Activated naive CD8-positive, alpha-beta T cell treated with anti-CD3 and anti-CD28 coated beads for 36 hours (primary cell): ENCODE results near the gene TARP.
A peak's percentile ranks its signal among the peaks of the same experiment; 100 is the strongest.

ENCODE experiments used
- DNase-seq: peaks from one replicate; pipeline ENCODE4 v3.0.0; 2021
- H3K27ac Mint-ChIP-seq: one replicate; pipeline ENCODE4 v1.8.0; 2022; ENCODE audit warnings: mild to moderate bottlenecking, moderate library complexity, mixed read lengths
- H3K27me3 Mint-ChIP-seq: one replicate; pipeline ENCODE4 v1.8.0; 2022; ENCODE audit warnings: mild to moderate bottlenecking, mixed read lengths
- H3K36me3 Mint-ChIP-seq: one replicate; pipeline ENCODE4 v1.8.0; 2021; ENCODE audit warnings: mild to moderate bottlenecking, mixed read lengths
- H3K4me1 Mint-ChIP-seq: one replicate; pipeline ENCODE4 v1.8.0; 2021; ENCODE audit warnings: mixed read lengths
- H3K4me3 Mint-ChIP-seq: one replicate; pipeline ENCODE4 v1.8.0; 2022; ENCODE audit warnings: mild to moderate bottlenecking, moderate library complexity, mixed read lengths
- H3K9me3 Mint-ChIP-seq: one replicate; pipeline ENCODE4 v1.8.0; 2022; ENCODE audit warnings: mixed read lengths

The TARP gene

DNA sequence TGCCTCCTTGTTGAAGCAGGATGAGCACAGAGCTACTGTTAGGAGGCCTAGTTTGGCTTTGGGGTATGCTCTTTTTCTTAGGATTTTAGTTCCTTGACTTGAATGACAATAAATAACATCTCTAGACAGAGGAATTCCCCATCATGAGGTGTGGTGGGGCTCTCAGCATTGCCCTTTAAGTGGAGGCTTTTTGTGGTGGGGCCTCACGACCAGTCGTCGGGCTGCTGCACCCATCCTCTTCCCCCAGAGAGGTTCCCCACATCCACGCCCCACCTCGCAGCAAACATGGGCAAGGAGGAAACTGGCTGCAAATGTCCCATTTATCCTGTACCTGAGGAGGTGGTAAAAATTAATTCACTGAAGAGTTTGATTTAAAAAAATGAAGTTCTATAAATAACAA, 36.1 kb upstream of the TARP start:
- Mint-ChIP-seq H3K4me3 (peak overlapping the region; percentile 32), H3K4me1 (peaks cover 11% of the 10 kb centered on the region), H3K27me3 (no peaks in the 10 kb centered on the region), H3K9me3 (peaks cover 4% of the 10 kb centered on the region), H3K27ac (peak overlapping the region; percentile 72), H3K36me3 (peaks cover 4% of the 10 kb centered on the region)
- DNase-seq: peak; percentile 23

DNA sequence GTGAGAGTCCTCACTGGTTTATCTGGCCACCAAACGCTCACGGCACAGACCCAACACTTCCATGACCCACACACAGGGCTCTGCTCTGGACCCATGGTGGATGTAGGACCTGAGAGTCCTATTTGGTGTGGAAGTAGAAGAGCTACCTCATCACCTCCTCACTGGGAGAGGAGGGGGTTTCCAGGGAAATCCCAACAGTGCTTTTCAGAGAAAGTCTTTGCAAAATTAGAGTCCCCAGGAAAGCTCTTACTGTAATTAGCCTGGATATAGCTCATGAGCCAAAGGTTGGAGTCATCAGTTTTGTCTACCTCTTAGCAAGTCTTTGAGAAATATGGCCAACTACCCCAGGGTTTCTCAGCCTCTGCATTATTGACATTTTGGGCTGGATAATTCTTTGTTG, 34.7 kb upstream of the TARP start:
- Mint-ChIP-seq H3K27me3 (no peaks in the 10 kb centered on the region), H3K4me1 (peaks cover 11% of the 10 kb centered on the region), H3K4me3 (no peak overlapping the region), H3K36me3 (peaks cover 4% of the 10 kb centered on the region), H3K9me3 (peaks cover 4% of the 10 kb centered on the region), H3K27ac (peak overlapping the region; percentile 20)
- DNase-seq: no peak

DNA sequence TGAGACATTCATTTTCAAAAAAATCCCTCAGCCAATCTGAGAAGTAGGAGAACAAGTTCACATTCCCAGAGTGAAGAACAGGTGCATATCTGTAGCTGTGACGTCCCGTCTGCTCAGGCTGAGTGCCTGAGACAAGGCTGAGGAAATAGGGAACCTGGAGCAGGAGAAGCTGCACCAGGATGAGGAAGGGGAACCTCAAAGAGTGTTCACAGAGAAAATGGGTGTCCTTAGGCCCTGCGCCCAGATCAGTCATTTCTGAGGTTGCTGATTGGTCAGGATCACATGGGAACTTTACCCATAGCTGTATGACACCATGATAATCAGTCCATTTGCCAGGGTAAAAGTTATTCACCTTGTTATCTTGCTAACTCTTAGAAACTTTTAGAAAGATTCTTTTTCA, 34.2 kb upstream of the TARP start:
- H3K27ac Mint-ChIP-seq: no peak overlapping the region
- H3K27me3 Mint-ChIP-seq: no peaks in the 10 kb centered on the region
- peaks cover 4% of the 10 kb centered on the region for H3K9me3 Mint-ChIP-seq
- H3K4me1 Mint-ChIP-seq: peaks cover 8% of the 10 kb centered on the region
- DNase-seq: no peak
- no peak overlapping the region for H3K4me3 Mint-ChIP-seq
- H3K36me3 Mint-ChIP-seq: peaks cover 4% of the 10 kb centered on the region

DNA sequence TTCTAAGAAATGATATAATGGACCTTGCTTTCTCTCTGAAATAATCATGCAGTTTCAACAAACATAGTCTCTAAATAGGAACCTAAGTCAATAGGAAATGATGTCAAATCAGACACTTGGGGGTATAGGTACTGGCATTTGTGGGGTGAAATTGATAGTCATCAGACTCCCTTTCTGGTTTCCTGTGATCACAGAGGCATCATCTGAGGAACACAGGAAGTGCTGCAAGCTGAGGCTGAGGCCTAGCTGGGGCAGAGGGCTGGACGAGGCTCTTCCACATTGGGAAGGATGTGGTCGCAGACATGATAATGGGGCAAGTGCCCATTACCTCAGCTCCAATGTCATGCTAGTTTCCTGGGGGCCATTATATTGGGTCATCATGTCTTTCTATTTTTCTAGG, 33.5 kb upstream of the TARP start:
- Mint-ChIP-seq H3K36me3 (peaks cover 4% of the 10 kb centered on the region), H3K4me3 (no peak overlapping the region), H3K27ac (peak overlapping the region; percentile 66), H3K9me3 (peaks cover 4% of the 10 kb centered on the region), H3K27me3 (no peaks in the 10 kb centered on the region), H3K4me1 (peaks cover 8% of the 10 kb centered on the region)
- no peak for DNase-seq

DNA sequence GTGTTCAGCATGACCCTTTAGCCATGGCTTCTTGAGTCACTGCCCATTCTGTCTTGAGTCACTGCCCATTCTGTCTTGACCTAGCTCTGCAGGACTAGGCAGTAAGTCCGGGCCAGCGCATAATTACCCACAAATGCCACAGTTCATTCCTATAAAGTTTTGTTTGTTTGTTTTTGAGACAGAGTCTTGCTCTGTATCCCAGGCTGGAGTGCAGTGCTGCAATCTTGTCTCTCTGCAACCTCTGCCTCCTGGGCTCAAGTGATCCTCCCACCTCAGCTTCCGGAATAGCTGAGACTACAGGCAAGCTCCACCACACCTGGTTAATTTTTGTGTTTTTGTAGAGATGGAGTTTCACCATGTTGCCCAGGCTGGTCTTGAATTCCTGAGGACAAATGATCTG, 32.7 kb upstream of the TARP start:
- no peak overlapping the region for H3K27ac Mint-ChIP-seq

DNA sequence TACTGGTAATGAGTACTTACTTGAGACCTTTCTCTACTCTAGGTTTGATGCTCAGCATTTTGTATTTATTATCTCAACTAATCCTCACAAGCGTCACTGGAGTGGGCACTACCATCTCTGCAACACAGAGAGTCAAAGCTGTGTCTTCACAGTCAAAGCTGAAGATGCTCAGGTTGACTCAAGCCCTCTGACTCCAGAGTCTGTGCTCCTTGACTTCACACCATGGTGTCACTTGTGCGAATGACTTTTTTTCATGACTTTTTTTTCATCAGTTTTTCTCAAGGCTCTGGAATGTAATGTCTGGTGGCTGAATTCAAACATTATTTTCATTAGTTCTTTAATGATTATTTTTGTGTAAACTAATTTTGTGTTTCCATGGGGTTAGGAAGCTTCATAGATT, 30.4 kb upstream of the TARP start:
- Mint-ChIP-seq H3K4me1 (peaks cover 8% of the 10 kb centered on the region), H3K9me3 (peaks cover 4% of the 10 kb centered on the region), H3K27ac (no peak overlapping the region), H3K4me3 (peak overlapping the region; percentile 81), H3K36me3 (peaks cover 4% of the 10 kb centered on the region), H3K27me3 (no peaks in the 10 kb centered on the region)
- DNase-seq: no peak

More for the DNA sequence above, 32.7 kb upstream of the TARP start:
- DNase-seq: no peak
- peaks cover 4% of the 10 kb centered on the region for H3K36me3 Mint-ChIP-seq
- H3K4me1 Mint-ChIP-seq: peaks cover 8% of the 10 kb centered on the region
- no peak overlapping the region for H3K4me3 Mint-ChIP-seq
- no peaks in the 10 kb centered on the region for H3K27me3 Mint-ChIP-seq
- peaks cover 4% of the 10 kb centered on the region for H3K9me3 Mint-ChIP-seq

DNA sequence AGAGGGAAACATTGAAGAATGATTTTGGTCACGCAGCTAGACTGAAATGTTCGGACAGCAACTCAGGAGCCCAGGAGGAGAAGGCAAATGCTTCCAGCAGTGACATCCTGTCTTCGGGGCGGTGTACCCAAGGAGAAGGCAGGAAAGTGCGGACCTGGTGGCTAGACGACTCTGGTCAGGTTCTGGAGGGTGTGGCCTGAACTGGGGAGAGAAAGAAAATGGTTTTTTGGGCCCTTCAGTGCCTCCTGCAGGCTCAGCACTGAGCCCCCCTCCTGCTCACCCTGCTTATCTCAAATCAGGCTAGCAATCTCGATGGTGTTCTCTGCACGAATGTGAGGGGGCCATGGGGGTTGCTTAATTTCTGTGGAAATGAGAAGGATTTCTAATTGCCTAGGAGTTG, 26.7 kb upstream of the TARP start:
- no peak for DNase-seq
- Mint-ChIP-seq H3K27me3 (no peaks in the 10 kb centered on the region), H3K9me3 (no peaks in the 10 kb centered on the region), H3K4me3 (peak overlapping the region; percentile 81), H3K27ac (peak overlapping the region; percentile 82), H3K36me3 (no peaks in the 10 kb centered on the region), H3K4me1 (peaks cover 1% of the 10 kb centered on the region)

DNA sequence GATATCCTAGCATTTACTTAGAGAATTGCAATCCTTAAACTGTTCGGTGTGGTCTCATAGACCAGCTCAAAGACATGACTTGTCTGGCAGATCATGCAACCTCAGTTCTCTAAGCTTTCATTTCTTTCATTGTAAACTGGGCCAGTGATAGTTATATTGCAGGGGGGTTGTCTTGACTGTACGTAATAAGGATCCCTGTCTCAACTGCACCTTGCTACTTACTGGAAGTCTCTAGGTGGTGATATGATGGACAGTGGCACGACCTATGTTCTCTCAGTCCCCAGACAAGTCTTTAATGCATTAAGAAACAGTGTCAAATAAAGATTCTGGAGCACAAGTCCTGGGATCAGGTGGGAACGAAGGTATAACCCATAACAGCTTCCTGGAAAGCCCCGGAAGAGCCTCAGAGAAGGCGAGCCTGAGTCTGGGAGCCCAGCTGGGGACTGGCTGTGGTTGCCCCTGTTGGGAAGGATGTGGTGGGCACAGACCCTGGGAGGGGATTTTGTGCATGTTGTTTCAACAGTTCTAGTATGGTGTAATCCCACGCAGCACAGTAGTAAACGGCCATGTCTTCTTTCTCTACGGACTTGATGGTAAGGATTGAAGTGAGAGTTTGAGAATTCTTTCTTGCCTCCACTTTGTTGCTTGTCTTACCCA, 26.0 kb upstream of the TARP start:
- H3K4me1 Mint-ChIP-seq: peaks cover 1% of the 10 kb centered on the region
- H3K36me3 Mint-ChIP-seq: no peaks in the 10 kb centered on the region
- H3K4me3 Mint-ChIP-seq: peak overlapping the region; percentile 81
- H3K9me3 Mint-ChIP-seq: no peaks in the 10 kb centered on the region
- peak overlapping the region; percentile 82 for H3K27ac Mint-ChIP-seq
- no peaks in the 10 kb centered on the region for H3K27me3 Mint-ChIP-seq
- DNase-seq: no peak

DNA sequence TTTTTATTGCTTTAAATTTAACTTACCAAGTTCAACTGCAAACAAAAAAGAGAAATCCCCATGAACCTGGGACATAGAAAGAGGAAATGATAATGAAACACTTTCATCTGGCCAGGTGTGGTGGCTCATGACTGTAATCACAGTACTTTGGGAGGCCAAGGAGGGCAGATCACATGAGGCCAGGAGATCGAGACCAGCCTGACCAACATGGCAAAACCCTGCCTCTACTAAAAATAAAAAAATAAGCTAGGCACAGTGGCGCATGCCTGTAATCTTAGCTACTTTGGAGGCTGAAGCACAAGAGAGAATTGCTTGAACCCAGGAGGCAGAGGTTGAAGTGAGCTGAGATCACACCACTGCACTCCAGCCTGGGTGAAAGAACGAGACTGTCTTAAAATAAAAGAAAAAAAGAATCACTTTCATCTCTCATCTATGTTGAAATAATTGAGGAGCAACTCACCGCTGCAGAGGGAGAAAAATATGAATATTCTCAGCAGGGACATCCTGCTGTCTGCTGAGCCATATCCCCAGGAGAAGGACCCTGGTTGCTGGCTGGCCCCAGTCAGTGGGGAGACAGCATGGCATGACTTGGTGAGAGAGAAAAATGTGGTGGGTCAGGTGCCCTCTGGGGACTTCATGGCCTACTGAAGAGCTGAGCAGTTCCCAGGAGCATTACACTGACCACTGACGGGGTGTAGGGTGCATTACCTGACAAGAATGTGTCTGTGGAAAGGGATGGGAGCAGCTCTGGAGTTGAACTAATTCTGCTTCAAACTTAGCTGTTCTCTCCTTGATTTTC, 22.8 kb upstream of the TARP start:
- Mint-ChIP-seq H3K27ac (no peak overlapping the region), H3K4me1 (peaks cover 1% of the 10 kb centered on the region), H3K9me3 (no peaks in the 10 kb centered on the region), H3K27me3 (no peaks in the 10 kb centered on the region), H3K4me3 (no peak overlapping the region), H3K36me3 (no peaks in the 10 kb centered on the region)
- DNase-seq: no peak

DNA sequence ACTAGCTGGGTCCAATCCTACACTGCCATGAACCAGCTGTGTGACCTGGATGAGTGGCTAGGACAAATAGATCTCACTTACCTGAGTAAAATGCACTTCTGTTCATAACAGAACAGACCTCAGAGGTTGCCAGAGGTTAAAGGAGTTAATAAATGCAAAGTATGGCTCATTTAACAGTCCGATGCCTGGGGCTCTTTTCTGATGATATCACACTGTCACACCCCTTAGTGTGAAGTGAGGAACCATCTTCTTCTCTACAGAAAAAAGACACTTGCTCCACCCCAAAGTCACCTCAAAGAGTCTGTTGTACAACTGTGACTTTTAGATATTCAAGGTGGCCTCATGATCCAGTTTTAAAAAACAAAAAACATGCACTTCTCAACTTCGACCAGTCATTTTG, 21.5 kb upstream of the TARP start:
- no peak overlapping the region for H3K4me3 Mint-ChIP-seq

DNA sequence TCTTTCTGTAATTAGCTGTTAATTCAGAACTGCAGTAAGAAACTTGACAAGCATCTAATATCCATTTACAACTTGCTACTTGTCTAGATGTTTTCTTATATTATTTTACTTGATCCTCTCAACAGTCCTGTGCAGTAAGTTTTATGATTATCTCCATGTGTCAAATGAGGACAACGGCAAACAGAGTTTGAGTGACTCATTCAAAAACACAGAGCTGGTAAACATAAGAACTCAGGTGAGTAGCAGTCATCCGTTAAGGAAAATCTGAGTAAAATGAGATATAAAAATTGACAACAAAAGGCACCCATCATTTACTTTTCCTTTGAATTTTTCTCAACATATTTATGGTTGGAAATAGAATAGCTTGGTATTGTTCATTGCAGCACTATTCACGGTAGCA, 19.0 kb upstream of the TARP start:
- DNase-seq: no peak
- H3K27ac Mint-ChIP-seq: no peak overlapping the region
- no peaks in the 10 kb centered on the region for H3K9me3 Mint-ChIP-seq
- H3K4me3 Mint-ChIP-seq: no peak overlapping the region
- no peaks in the 10 kb centered on the region for H3K4me1 Mint-ChIP-seq
- no peaks in the 10 kb centered on the region for H3K36me3 Mint-ChIP-seq
- no peaks in the 10 kb centered on the region for H3K27me3 Mint-ChIP-seq

More for the DNA sequence above, 21.5 kb upstream of the TARP start:
- H3K9me3 Mint-ChIP-seq: no peaks in the 10 kb centered on the region
- H3K36me3 Mint-ChIP-seq: no peaks in the 10 kb centered on the region
- H3K27ac Mint-ChIP-seq: no peak overlapping the region
- DNase-seq: no peak
- H3K4me1 Mint-ChIP-seq: no peaks in the 10 kb centered on the region
- no peaks in the 10 kb centered on the region for H3K27me3 Mint-ChIP-seq

DNA sequence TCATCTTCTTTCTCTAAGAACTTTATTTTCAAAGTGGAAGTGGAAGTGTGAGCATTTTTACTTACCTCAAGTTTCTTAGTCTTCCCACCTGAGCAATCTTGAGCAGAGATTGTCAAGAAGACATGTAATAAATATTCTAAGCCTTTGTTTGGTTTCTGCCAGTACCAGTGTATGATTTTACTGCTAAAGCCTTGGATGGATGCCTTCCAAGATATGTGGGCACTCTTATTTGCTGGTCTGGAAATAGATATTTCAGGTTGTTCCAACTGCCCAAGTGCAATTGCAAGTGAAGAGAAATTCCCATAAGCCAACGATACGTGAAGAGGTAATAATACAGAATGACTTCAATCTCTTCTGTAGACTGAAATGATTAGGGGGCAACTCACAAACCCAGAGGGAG, 18.2 kb upstream of the TARP start:
- no peak overlapping the region for H3K27ac Mint-ChIP-seq
- DNase-seq: no peak
- no peaks in the 10 kb centered on the region for H3K27me3 Mint-ChIP-seq
- H3K4me3 Mint-ChIP-seq: no peak overlapping the region
- H3K36me3 Mint-ChIP-seq: no peaks in the 10 kb centered on the region
- no peaks in the 10 kb centered on the region for H3K4me1 Mint-ChIP-seq
- H3K9me3 Mint-ChIP-seq: no peaks in the 10 kb centered on the region

DNA sequence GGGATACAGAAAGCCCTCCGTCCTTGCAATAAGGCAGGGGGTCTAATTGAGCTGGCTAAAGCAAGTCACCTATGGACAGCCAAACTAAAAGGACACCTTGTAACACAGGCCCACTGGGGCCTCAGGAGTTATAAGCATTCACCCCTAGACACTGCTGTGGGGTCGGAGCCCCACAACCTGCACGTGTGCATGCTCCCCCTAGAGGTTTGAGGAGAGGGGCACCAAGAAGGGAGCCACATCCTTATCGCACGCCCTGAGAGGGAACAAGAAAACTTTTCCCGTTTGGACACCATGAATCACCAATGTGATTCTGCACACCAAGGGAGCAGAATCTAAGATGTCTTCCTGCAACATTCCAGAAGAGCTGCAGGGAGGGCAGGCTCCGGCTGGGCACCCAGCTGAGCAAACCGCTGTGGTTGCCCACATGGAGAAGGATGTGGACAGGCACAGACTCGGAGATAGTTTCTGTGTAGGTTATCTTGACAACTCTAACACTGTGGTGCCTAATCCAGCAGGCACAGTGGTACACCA, 17.7 kb upstream of the TARP start:
- no peak overlapping the region for H3K27ac Mint-ChIP-seq
- H3K36me3 Mint-ChIP-seq: no peaks in the 10 kb centered on the region
- H3K4me3 Mint-ChIP-seq: no peak overlapping the region
- H3K4me1 Mint-ChIP-seq: no peaks in the 10 kb centered on the region
- H3K27me3 Mint-ChIP-seq: no peaks in the 10 kb centered on the region
- no peak for DNase-seq
- no peaks in the 10 kb centered on the region for H3K9me3 Mint-ChIP-seq

DNA sequence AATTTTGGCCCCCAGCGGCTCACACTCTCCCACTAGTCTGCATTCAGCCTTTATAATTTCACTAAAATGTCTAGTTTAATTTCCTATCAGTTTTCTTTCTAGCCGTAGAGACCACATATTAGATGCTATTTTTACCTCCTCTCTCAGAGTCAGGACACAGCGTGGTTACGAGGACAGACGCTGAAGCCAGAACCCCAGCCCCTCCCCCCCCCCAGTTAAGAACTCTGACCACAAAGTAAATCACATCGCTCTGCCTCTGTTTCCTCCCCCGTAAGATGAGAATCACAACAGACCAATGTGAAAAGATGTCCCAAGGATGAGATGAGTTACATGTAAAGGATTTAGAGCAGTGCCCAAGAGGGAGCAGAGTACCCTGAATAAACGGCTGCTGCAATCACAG, 11.1 kb upstream of the TARP start:
- no peak overlapping the region for H3K4me3 Mint-ChIP-seq

DNA sequence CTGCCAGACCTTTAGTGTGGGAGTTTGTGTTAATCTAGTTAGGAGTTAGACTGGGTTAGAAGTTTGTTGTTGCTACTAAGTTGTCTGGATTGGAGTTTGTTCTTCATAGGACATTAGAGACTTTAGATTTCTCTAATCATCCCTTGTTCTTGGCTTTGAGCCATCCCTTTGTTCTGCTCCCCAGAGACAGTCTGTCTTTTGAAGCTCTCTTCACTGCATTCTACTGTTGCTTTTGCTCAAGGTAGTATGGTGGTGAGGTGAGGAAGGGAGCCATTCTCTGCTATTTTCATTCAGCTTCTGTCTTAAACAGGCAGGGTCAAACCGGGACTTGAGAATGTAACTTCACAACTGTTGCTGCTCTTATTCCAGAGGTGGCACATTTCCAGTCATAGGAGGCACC, 10.4 kb upstream of the TARP start:
- H3K27me3 Mint-ChIP-seq: no peaks in the 10 kb centered on the region
- no peak overlapping the region for H3K4me3 Mint-ChIP-seq
- H3K27ac Mint-ChIP-seq: no peak overlapping the region
- H3K9me3 Mint-ChIP-seq: no peaks in the 10 kb centered on the region
- H3K36me3 Mint-ChIP-seq: no peaks in the 10 kb centered on the region
- DNase-seq: no peak
- no peaks in the 10 kb centered on the region for H3K4me1 Mint-ChIP-seq

More for the DNA sequence above, 11.1 kb upstream of the TARP start:
- H3K27ac Mint-ChIP-seq: no peak overlapping the region
- H3K36me3 Mint-ChIP-seq: no peaks in the 10 kb centered on the region
- no peaks in the 10 kb centered on the region for H3K9me3 Mint-ChIP-seq
- no peaks in the 10 kb centered on the region for H3K4me1 Mint-ChIP-seq
- no peaks in the 10 kb centered on the region for H3K27me3 Mint-ChIP-seq
- DNase-seq: no peak

DNA sequence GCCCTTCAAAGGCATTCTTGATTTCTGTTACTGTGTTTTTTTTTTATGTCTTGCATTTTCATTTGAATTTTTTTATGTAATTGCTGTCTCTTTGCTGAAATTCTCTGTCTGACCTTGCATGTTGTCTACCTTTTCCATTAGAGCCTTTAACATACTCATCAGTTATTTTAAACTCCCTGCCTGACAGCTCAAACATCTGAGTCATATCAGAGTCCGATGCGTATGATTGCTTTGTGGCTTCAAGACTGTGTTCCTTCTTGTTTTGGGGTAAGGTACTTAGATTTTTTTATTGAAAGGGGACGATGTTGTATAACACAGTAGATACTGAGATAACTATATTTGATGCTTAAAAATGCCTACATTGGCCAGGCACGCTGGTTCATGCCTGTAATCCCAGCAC, 9.7 kb upstream of the TARP start:
- H3K27me3 Mint-ChIP-seq: no peaks in the 10 kb centered on the region
- H3K36me3 Mint-ChIP-seq: no peaks in the 10 kb centered on the region

More for the DNA sequence above, 9.7 kb upstream of the TARP start:
- Mint-ChIP-seq H3K4me3 (no peak overlapping the region), H3K9me3 (no peaks in the 10 kb centered on the region), H3K4me1 (no peaks in the 10 kb centered on the region), H3K27ac (no peak overlapping the region)
- no peak for DNase-seq
